NCI-H1417 (cell line): ENCODE data around the gene WDR82.
A peak's percentile ranks its signal among the peaks of the same experiment; 100 is the strongest.
"Not testable (repeated sequence)": the region's sequence is repeated elsewhere in the genome, so short reads cannot be mapped to it uniquely, and the experiment has no call there.

Experiments used
- DNase-seq, 3 experiments: peaks; one replicate each; lab custom pipeline; 2025; lab: John Stamatoyannopoulos, UW

The WDR82 gene

GRCh38 chr3:52289747-52290595, 11.5 kb upstream of the WDR82 start:
- no peak for DNase-seq

GRCh38 chr3:52289338-52289746, 10.9 kb upstream of the WDR82 start:
- no peak for DNase-seq

DNA sequence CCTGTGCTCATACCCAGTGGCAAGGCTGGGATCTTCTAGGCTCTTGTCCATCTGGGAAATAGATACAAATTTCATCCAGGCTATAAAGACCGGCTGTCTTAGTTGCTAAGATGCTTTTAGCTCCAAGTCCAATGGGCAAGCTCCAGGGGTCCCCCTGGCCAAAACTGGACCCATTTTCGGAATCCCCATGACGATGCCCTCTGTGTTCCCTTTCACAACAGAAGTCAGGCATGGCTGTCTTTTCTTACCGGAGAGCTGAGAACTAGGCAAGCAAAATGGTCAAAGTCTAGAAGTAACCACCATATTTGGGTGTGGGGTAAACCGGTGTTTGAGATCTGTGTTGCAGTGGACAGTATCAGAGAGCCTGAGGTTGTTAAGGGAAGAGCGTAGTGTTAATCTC, 10.2 kb upstream of the WDR82 start:
- no peak for DNase-seq

DNA sequence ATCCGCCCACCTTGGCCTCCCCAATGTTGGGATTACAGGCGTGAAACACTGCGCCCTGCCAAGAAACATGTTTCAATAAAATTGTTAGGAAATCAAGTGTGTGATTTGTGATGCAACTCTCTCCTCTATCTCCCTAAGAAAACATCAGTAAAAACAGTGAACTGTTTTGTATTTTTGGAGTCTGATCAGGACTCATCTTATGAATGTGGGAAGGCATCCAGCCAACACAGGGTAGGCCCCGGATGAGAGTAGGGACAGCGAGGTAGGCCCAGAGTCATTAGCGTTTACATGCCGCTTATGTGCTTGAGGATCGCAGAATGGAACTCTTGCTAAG, 8.3 kb upstream of the WDR82 start:
- DNase-seq = no peak

GRCh38 chr3:52284051-52284450, 5.6 kb upstream of the WDR82 start:
- DNase-seq = not testable (repeated sequence)

GRCh38 chr3:52283306-52283705, 4.9 kb upstream of the WDR82 start:
- DNase-seq = no peak

DNA sequence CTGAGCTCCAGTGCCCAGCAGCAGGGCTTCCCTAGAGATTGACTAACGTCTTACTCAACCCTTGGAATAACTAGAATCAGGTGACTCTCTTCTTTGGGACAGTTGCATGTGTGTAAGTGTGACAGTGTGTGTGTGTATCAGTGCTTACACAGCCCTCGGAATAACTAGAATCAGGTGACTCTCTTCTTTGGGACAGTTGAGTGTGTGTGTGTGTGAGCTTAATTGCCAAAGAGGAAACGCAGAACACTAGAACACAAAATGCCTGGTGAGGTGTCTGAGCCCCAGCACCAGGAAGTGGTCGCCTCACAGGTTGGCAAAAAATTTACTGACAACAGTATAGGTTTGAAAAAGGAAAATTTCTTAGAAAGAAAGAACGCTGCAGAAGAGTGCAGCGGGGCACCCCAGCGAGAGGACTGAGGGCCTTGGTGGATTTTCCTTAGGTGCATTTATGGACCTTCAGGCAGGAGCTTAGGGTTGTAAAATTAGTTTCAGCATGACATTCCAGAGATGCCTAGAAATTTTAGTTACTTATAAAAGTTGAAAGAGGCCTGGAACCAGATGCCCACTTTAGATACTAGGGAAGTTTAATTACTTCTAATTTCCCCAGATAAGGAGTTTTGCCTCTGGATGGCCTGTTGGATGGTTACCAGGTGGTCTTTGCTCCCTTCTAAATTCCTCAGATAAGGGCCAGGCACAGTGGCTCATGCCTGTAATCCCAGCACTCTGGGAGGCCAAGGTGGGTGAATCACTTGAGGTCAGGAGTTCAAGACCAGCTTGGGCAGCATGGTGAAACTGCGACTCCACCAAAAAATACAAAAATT, 3.7 kb upstream of the WDR82 start:
- DNase-seq = no peak

DNA sequence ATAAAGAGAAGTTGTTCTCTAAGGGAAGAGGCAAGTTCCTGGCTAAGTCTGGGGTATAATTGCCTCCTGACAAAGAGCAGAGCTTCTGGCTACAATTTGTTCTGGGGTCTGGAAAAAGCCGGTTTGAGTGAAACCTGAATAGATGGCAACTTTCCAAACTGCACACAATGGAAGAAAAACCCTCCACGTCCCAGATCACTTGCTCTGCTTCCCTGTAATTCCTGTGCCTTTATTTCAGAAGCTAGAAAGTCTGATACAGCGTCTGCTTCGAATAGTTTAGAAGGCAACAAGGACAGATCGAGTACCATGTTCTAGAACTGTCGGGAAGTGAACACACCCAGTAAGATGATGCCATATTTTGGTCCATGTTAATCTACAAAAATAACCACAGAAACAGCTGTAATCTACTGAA, 1.6 kb upstream of the WDR82 start:
- DNase-seq = peak in 1 of 3 experiments; percentile 3

GRCh38 chr3:52279596-52279995, 1.1 kb upstream of the WDR82 start:
- DNase-seq = no peak

DNA sequence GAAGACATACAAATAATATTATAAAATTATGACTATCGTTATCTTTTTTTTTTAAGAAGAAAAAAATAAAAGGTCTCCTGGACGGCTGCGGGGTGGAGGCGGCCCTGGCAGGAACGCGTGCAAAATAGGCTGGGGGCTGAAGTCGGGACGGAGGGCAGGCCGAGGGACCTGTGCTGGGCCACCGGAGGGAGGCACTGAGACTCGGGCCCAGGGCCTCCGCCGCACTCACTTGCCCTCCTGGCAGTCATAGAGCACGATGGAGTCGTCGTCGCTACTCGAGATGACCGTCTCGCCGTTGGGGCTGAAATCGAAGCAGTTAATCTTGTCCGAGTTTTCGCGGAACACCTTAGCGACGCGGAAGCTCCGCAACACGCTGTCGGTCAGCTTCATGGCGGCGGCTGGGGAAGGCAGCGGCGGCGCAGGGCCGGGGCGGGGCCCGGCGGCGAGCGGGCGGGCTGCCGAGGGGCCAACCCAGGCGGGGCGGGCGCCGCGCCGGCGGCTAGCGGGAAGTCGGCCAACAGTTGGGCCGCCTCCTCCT, 408 bp downstream of the WDR82 start:
- peak; percentile 49 to 79 (median 79) for DNase-seq

GRCh38 chr3:52277071-52277964, 1.1 kb downstream of the WDR82 start:
- peak; percentile 3 to 48 (median 29) for DNase-seq

- not testable (repeated sequence) for DNase-seq
These were observed 3.7 kb downstream of the WDR82 start for GRCh38 chr3:52274781-52275180.

DNA sequence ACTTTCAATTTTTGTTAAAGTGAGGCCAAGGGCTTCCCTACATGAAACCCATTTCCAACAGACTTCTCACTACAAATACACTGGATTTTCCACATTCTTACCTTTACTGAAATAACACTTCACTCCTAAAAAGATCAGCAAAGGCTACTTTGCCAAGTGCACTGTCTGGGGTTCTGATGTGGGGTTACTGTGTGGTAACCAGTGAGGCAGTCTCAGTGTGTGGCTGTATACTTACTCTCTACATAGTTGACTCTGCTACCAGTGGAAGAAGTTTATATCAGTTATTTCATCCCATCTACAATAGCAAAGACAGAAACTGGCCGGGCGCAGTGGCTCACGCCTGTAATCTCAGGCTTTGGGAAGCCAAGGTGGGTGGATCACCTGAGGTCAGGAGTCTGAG, 5.6 kb downstream of the WDR82 start:
- no peak for DNase-seq

- not testable (repeated sequence) for DNase-seq
These were observed 6.3 kb downstream of the WDR82 start for GRCh38 chr3:52272172-52272571.

GRCh38 chr3:52270252-52270754, 8.1 kb downstream of the WDR82 start:
- DNase-seq = no peak

DNA sequence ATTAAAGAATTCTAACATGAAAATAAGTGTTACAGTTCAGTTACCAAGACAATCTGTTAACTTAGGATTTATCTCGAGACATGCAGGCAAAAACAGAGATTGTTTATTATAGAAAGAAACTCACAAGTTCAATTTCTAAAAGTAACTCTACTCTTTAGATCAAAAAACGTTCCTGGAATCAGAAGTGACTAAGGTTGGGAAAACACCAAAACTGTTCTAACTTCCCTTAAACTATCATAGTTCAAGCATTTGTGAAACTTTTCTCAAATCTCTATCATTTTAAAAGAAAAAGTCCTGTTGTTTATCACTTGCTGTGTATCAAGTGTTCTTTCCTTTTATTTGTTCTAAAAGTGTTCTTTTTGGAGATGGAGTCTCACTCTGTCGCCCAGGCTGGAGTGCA, 8.7 kb downstream of the WDR82 start:
- no peak for DNase-seq

GRCh38 chr3:52268036-52268435, 10.4 kb downstream of the WDR82 start:
- DNase-seq = no peak

- DNase-seq = no peak
These were observed 13.1 kb downstream of the WDR82 start for GRCh38 chr3:52265387-52265786.

- DNase-seq = no peak
These were observed 16.0 kb downstream of the WDR82 start for GRCh38 chr3:52262447-52262846.

DNA sequence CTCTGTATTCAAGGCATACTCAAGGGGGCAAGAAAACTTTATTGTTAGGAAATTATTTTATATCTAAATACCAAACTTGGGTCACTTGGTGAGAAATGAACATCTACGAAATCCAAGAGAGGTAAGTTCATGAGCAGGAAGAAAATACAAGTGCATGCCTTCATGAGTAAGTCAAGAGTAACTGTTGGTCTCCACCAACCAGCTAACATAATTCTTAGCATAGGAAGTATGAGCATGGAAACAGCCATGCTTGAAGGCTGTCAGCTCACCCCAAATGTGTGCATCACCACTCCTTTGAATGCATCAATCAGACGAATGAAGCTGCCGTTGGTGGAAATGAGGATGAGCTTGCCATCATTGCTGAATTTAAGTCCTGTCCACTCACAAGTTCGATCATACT, 19.0 kb downstream of the WDR82 start:
- no peak for DNase-seq

- DNase-seq = no peak
These were observed 19.4 kb downstream of the WDR82 start for GRCh38 chr3:52259035-52259434.

GRCh38 chr3:52257911-52258310, 20.5 kb downstream of the WDR82 start:
- DNase-seq = no peak
